Gastroesophageal sphincter (tissue), 3 donors: Measurements from ENCODE around the gene MTHFD2L.

Experiments used
- POLR2A ChIP-seq, 2 donors: fragments of 450-650 bp; IDR thresholded peaks; one replicate each; pipeline ENCODE4 v1.6.1; 2017; ENCODE audit warnings: antibody characterized with exemption in 2 of 2, mild to moderate bottlenecking in 2 of 2, moderate library complexity in 1 of 2
- POLR2AphosphoS5 ChIP-seq: sonication (generic); formaldehyde crosslinking; IDR thresholded peaks from one replicate; pipeline ENCODE4 v1.6.1; 2017; ENCODE audit warnings: antibody characterized with exemption
- TF ChIP-seq, protein P1 (sequence below), 4 experiments: fragments of 200-600 bp in 2 of 4; fragments of 450-650 bp in 2 of 4; sonication (generic) in 1 of 4; IDR thresholded peaks; one replicate each; pipeline ENCODE4 v1.5.1; 2017 to 2019; ENCODE audit warnings: antibody characterized with exemption in 4 of 4, mild to moderate bottlenecking in 2 of 4, moderate library complexity in 2 of 4

DNA sequence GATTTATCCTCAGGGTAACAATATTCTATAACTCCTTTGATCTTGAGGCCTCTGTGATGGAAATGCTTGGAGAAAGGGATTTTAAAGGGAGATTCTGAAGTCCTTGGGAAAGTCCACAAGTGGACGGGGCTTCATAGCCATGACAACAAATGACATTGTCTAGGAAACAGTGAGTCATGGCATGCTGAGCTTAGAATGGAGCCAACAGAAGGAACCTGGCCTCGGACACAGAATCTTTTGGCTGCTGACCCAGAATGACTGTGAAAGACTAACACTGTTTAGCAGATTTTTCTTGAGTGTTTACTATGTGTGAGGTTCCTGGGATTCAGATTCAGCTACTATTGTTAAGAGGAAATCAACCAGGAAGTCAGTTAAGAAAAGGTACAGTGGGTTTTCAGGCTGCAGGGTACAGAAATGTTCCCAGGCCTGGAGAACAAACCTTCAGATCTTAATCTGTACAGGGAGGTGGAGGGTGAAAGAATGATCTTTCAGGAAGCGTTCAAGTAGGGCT lies 40.8 kb upstream of the MTHFD2L start:
- peak; percentile 92 for TF ChIP-seq POLR2AphosphoS5
- TF ChIP-seq, protein P1, sequence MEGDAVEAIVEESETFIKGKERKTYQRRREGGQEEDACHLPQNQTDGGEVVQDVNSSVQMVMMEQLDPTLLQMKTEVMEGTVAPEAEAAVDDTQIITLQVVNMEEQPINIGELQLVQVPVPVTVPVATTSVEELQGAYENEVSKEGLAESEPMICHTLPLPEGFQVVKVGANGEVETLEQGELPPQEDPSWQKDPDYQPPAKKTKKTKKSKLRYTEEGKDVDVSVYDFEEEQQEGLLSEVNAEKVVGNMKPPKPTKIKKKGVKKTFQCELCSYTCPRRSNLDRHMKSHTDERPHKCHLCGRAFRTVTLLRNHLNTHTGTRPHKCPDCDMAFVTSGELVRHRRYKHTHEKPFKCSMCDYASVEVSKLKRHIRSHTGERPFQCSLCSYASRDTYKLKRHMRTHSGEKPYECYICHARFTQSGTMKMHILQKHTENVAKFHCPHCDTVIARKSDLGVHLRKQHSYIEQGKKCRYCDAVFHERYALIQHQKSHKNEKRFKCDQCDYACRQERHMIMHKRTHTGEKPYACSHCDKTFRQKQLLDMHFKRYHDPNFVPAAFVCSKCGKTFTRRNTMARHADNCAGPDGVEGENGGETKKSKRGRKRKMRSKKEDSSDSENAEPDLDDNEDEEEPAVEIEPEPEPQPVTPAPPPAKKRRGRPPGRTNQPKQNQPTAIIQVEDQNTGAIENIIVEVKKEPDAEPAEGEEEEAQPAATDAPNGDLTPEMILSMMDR (IDR thresholded peaks at IDR 0.05) = no peak
- no peak for TF ChIP-seq POLR2A (IDR thresholded peaks at IDR 0.05)
